Measurements from ENCODE around the gene LAMA5.

Gene LAMA5

GRCh38 chr20:62326559-62326958, 40.6 kb downstream of the LAMA5 start:
- no peak for DNase-seq

- DNase-seq = no peak
Observed at GRCh38 chr20:62325172-62325905, 41.8 kb downstream of the LAMA5 start.

- DNase-seq = no peak
Observed at GRCh38 chr20:62323980-62324906, 42.9 kb downstream of the LAMA5 start.

GRCh38 chr20:62323146-62323979, 43.7 kb downstream of the LAMA5 start:
- DNase-seq = no peak

GRCh38 chr20:62322492-62323041, 44.5 kb downstream of the LAMA5 start:
- no peak for DNase-seq

- no peak for DNase-seq
Observed at GRCh38 chr20:62321975-62322374, 45.1 kb downstream of the LAMA5 start.

GRCh38 chr20:62321521-62321948, 45.6 kb downstream of the LAMA5 start:
- no peak for DNase-seq

GRCh38 chr20:62320581-62321354, 46.3 kb downstream of the LAMA5 start:
- DNase-seq = no peak

- no peak for DNase-seq
Observed at GRCh38 chr20:62319346-62319909, 47.7 kb downstream of the LAMA5 start.

- no peak for DNase-seq
Observed at GRCh38 chr20:62318400-62319345, 48.4 kb downstream of the LAMA5 start.

- no peak for DNase-seq
Observed at GRCh38 chr20:62317167-62317655, 49.9 kb downstream of the LAMA5 start.

GRCh38 chr20:62316331-62317166, 50.6 kb downstream of the LAMA5 start:
- DNase-seq = no peak

GRCh38 chr20:62315773-62316172, 51.3 kb downstream of the LAMA5 start:
- DNase-seq = no peak

- no peak for DNase-seq
Observed at GRCh38 chr20:62314711-62315302, 52.3 kb downstream of the LAMA5 start.

- DNase-seq = no peak
Observed at GRCh38 chr20:62314339-62314638, 52.8 kb downstream of the LAMA5 start.

- no peak for DNase-seq
Observed at GRCh38 chr20:62313460-62314338, 53.4 kb downstream of the LAMA5 start.

- DNase-seq = no peak
Observed at GRCh38 chr20:62313021-62313420, 54.1 kb downstream of the LAMA5 start.

- DNase-seq = no peak
Observed at GRCh38 chr20:62312662-62312977, 54.5 kb downstream of the LAMA5 start.

All from NCI-H1105 (cell line).